ELF-1 (cell line): ENCODE measurements around the gene DENND4A.

Source experiments
- DNase-seq: peaks from one replicate; pipeline ENCODE4 v3.0.0-alpha.2; 2016; ENCODE audit warnings: low read depth, low spot score

Gene DENND4A

GRCh38 chr15:65666257-65666656 is 125.8 kb downstream of the DENND4A start:
- DNase-seq: no peak

GRCh38 chr15:65663521-65663920 is 128.6 kb downstream of the DENND4A start:
- DNase-seq: no peak

DNA sequence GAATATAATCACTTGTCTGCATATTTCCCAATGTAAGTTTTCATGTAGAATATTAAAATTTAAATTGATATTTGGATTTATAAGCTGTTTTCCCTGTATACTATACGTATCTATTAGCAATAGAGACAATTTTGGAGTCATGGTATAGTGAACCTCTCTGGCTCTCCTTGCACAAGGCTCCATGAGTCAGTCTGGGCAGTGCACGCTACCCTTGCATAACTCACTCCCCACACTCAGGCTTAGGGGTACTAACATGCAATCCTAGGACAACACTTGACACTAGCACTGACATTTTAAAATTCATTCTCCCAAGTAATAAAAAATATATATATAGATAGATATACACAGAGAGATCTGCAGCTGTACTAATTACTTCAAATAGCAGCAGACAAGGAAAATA is 131.2 kb downstream of the DENND4A start:
- no peak for DNase-seq

GRCh38 chr15:65659502-65660052 is 132.5 kb downstream of the DENND4A start:
- DNase-seq: no peak

- DNase-seq: no peak
Observed at GRCh38 chr15:65655457-65655856, 136.6 kb downstream of the DENND4A start.

DNA sequence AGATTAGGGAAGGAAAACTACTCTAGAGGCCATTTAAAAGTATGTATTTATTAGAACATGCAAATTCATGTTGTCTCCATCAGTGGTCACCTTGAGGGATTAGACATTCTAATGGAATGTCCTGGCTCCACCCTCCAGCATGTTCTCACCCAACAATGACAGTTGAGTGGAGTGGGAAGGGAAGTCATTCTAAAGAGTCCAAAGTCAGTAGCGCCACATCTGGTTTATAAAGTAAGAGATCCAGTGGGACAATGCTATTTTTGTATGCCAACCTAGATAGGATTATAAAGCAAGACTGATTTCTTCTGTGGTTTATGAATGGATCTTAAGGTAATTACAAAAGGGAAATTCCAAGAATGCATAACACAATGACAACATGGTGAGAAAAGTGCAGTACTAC is 137.1 kb downstream of the DENND4A start:
- DNase-seq: no peak

DNA sequence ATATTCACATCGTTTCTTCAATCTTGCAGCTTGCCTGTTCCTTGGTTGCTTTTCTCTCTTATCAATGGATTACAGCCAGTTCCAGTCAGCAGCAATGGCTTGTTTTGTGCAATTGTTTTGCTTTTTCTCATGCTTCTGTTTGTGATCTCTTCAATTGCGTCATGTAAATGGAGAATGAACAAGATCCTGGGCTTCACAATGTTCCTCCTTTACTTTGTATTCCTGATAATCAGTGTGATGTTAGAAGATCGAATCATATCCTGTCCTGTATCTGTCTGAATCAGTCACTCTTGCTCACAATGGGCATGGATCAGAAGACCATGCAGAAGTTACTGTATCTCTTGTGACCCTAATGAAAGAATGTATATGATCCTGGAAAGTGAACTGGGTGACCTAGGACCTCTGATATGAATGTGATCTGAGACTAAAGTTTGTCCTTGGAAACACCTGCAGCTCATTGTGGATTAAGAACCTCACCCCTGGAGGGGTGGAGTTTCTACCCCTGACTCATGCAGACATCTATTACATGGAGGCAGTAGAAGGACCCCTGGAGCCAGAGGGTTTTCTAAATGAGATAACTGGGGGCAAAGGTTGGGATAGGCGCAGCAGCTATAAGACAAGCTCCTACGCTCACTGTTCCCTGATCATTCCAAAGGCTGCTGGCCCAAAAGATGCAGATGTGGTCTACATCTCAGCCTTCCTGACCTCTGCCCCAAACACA is 138.1 kb downstream of the DENND4A start:
- no peak for DNase-seq

- no peak for DNase-seq
Observed at GRCh38 chr15:65653341-65653740, 138.8 kb downstream of the DENND4A start.

- no peak for DNase-seq
Observed at GRCh38 chr15:65651831-65652749, 140.0 kb downstream of the DENND4A start.

DNA sequence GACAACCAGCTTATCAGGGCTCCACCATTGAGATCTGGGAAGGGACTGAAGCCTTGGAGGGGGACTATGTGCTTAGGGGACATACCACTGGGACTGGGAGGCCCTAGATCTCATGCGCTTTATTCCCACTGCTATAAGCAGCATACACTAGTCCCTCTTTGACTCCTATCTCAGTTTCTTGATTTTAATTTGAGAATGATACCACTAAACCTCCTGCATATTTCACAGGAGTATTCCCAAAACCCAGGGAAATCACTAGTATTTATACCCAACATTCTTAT is 141.1 kb downstream of the DENND4A start:
- no peak for DNase-seq

DNA sequence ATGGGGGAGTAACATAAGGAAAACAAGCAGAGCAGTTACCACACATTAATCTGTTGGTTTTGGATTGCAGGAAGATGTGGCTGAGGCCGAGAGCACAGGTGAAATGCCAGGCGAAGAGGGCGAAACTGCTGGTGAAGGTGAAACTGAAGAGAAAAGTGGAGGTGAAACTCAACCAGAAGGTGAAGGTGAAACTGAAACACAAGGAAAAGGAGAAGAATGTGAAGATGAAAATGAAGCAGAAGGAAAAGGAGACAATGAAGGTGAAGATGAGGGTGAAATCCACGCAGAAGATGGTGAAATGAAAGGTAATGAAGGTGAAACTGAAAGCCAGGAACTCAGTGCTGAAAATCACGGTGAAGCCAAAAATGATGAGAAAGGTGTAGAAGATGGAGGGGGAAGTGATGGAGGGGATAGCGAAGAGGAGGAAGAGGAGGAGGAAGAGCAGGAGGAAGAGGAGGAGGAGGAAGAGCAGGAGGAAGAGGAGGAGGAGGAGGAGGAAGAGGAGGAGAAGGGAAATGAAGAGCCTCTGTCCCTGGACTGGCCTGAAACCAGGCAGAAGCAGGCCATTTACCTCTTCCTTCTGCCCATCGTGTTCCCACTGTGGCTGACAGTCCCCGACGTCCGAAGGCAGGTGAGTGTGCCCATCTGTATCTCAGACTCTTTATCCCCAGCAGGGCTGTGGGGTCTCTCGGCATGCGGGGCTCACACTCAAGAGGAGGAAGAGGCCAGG is 141.6 kb downstream of the DENND4A start:
- no peak for DNase-seq

DNA sequence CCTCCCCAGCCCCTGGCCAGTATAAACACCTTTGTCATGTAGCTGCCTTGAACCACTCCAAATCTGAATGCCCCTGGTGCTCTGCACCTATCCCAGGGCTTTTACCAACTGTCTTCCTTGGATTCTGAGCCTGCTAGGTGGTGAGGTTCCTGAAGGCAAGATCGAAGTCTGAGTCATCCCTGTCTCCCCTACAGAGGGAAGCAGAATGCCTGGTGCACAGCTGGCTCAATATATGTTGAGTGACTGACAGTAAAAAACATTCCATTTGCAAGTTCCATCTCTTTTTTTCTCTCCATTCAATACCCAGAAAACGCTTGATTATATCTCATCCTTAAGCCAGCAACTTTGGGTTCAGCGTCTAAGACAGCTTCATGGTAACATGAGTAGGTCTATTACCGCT is 145.6 kb downstream of the DENND4A start:
- DNase-seq: no peak

- no peak for DNase-seq
Observed at GRCh38 chr15:65645392-65645791, 146.7 kb downstream of the DENND4A start.

DNA sequence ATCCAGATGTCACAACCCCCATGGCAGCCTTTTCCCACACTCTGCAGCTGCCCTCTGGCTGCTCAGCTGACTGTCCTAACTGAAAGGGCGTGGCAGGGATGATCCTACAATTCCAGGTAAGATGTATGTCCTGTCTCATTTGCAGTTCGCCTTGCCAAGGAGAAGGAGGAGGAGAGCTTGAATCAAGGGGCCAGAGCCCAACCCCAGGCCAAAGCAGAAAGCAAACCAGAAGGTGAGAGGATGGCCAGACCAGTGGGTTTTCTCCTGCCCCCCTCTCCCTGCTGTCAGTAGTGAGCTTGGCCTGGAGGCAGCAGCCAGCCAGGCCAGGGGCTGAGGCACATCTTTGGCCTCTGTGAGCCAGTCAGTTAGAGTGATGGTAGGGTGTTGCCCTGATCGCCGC is 147.8 kb downstream of the DENND4A start:
- DNase-seq: no peak

DNA sequence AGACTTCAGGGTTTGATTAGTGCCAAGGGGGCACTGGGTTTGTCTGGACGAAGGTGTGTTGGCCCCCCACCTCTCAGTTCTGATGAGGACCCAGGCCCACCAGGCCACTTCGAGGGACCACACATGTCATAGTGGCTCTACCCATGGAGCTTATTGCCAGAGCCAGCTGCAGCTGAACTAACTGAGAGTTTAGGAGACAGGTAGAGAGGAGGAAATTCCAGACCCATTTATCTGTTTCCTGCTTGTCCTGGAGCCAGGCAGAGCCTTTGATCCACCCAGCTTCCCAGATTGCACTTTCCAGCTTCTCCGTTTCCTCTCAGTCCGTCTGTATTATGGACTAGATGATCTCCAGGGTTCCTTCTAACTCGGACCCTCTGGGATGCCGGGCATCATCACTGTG is 149.5 kb downstream of the DENND4A start:
- DNase-seq: no peak

DNA sequence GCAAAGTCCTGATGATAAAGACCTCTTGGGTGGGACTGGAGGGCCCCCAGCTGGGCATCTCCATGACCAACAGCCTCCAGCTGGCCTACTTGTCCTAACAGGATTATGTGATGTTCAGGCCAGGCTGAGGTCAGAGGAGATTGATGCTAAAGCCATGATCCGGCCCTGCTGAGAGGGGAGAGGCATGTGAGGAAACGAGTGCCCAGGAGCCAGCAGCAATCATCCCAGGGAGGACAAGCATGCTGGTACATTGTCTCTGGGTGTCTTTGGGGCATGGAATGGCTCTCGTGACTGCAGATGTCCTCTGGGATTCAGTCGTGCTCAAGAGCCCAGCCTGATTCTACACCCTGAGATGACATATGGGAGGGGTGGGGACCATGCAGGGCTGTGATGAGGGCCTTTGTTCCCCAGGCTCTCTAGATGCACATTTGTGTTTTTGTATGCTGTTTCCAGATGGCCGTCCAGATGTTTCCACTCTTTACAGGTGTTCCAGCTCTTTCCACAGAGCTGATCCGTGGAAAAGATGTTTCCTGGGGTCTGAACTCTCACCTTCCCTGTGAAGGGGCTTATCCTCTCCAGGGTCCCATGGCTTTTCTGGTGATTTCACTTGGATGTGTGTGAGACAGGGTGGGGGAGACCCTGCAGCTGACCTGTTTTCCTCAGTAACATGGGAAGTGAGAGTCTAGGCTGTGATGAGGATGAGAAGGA is 150.2 kb downstream of the DENND4A start:
- no peak for DNase-seq

DNA sequence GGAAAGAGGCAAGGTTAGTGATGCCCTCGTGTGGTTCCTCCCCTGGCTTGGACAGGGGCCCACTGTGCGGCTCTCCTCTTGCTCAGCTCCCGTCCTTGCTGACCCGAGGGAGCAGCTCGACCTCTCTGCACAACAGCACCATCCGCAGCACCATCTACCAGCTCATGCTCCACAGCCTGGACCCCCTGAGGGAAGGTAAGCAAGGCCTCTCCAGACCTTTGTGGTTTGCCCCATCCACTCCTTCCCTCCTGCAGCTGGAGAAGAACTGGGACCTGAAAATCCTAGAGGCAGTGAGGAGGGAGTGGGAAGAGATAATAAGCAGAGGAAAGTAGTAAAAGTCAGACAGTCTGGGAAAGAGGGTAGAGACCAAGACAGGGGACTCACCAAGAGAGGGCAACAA is 152.6 kb downstream of the DENND4A start:
- no peak for DNase-seq

DNA sequence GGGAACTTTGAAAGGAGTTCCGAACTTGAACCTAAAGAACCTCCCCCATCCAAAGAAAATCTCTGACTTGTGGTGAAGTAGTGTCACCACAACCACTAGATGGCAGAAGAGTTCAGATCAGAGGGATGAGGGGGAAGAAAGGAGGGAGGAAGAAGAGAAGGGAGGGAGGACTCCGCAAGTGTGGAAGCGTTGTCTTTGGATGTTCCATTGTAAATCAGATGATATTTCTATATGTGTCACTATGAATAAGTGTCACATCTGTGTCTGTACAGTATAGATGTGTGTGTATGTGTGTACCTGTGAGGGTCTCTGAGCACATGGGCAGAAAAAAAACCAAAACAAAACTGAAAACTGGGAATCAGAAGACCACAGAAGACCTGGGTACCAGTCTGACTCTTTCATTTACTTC is 153.4 kb downstream of the DENND4A start:
- DNase-seq: peak; percentile 48

GRCh38 chr15:65638109-65638508 is 154.0 kb downstream of the DENND4A start:
- DNase-seq: no peak

DNA sequence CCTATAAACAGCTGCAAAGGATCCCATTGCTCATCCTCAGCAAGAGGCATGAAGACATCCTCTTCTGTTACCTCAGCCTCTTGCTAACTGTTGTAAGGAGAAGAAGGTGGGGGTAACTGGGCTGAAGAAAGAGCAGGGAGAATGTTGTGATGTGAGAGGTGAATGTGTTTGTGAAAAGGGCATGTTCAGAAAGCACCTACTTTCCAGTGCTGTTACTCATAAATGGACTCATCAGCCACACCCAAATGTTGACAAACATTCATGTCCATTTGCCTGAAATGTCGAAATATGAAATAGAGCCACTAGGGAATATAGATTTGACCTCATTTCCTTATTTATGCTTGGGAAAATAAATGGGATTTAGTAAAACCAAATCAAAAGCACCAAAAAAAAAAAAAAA is 157.7 kb downstream of the DENND4A start:
- DNase-seq: no peak

GRCh38 chr15:65633752-65634151 is 158.3 kb downstream of the DENND4A start:
- no peak for DNase-seq
